ENCODE results near the gene KCTD17. TPM values are rescaled to one million over a fixed set of nuclear protein-coding genes. Genes with fewer than 3 reads are reported as not detected.

KCTD17 gene
- total RNA-seq, 2 donors from 2014 or later = 30.5 to 43.8 TPM

GRCh38 chr22:37054056-37054395, 2.5 kb downstream of the KCTD17 start:
- H3K36me3 Mint-ChIP-seq = no peaks in the 10 kb centered on the region
- DNase-seq (ENCODE audit: low spot score) = no peak
- H3K4me3 Mint-ChIP-seq = no peak overlapping the region
- peaks cover 5 to 11% of the 10 kb centered on the region in 2 donors for H3K4me1 Mint-ChIP-seq (ENCODE audit: low read depth in 2 of 2)
- ATAC-seq = no peak
- H3K27me3 Mint-ChIP-seq = no peaks in the 10 kb centered on the region
- no peaks in the 10 kb centered on the region for H3K9me3 Mint-ChIP-seq
- H3K27ac Mint-ChIP-seq = no peak overlapping the region

GRCh38 chr22:37054600-37055365, 3.2 kb downstream of the KCTD17 start:
- Mint-ChIP-seq H3K27ac (no peak overlapping the region), H3K36me3 (no peaks in the 10 kb centered on the region)

GRCh38 chr22:37056246-37056645, 4.7 kb downstream of the KCTD17 start:
- DNase-seq (ENCODE audit: low spot score) (no peak), ATAC-seq (no peak)
- Mint-ChIP-seq H3K4me1 (ENCODE audit: low read depth in 2 of 2) (peaks cover 5 to 11% of the 10 kb centered on the region in 2 donors), H3K27ac (no peak overlapping the region), H3K4me3 (no peak overlapping the region), H3K36me3 (no peaks in the 10 kb centered on the region), H3K27me3 (no peaks in the 10 kb centered on the region), H3K9me3 (no peaks in the 10 kb centered on the region)

More at GRCh38 chr22:37054600-37055365, 3.2 kb downstream of the KCTD17 start:
- peaks cover 5 to 11% of the 10 kb centered on the region in 2 donors for H3K4me1 Mint-ChIP-seq (ENCODE audit: low read depth in 2 of 2)
- no peaks in the 10 kb centered on the region for H3K9me3 Mint-ChIP-seq
- no peak for ATAC-seq
- H3K27me3 Mint-ChIP-seq = no peaks in the 10 kb centered on the region
- H3K4me3 Mint-ChIP-seq = no peak overlapping the region
- no peak for DNase-seq (ENCODE audit: low spot score)

GRCh38 chr22:37057226-37057625, 5.7 kb downstream of the KCTD17 start:
- ATAC-seq = no peak
- H3K9me3 Mint-ChIP-seq = no peaks in the 10 kb centered on the region
- no peak overlapping the region for H3K4me3 Mint-ChIP-seq
- no peak for DNase-seq (ENCODE audit: low spot score)
- no peaks in the 10 kb centered on the region for H3K36me3 Mint-ChIP-seq
- H3K27me3 Mint-ChIP-seq = no peaks in the 10 kb centered on the region
- H3K4me1 Mint-ChIP-seq (ENCODE audit: low read depth in 2 of 2) = peaks cover 4 to 11% of the 10 kb centered on the region in 2 donors
- H3K27ac Mint-ChIP-seq = no peak overlapping the region

- H3K36me3 Mint-ChIP-seq = no peaks in the 10 kb centered on the region
- H3K9me3 Mint-ChIP-seq = no peaks in the 10 kb centered on the region
- no peak overlapping the region for H3K4me3 Mint-ChIP-seq
- peaks cover 0 to 4% of the 10 kb centered on the region in 2 donors for H3K4me1 Mint-ChIP-seq (ENCODE audit: low read depth in 2 of 2)
- no peak overlapping the region for H3K27ac Mint-ChIP-seq
- no peak for DNase-seq (ENCODE audit: low spot score)
- H3K27me3 Mint-ChIP-seq = no peaks in the 10 kb centered on the region
- ATAC-seq = no peak
Observed at GRCh38 chr22:37057796-37058510, 6.4 kb downstream of the KCTD17 start.

- DNase-seq (ENCODE audit: low spot score) = no peak
- no peak overlapping the region for H3K27ac Mint-ChIP-seq
- no peak for ATAC-seq
- no peaks in the 10 kb centered on the region for H3K4me1 Mint-ChIP-seq (ENCODE audit: low read depth in 2 of 2)
- no peaks in the 10 kb centered on the region for H3K36me3 Mint-ChIP-seq
- no peak overlapping the region for H3K4me3 Mint-ChIP-seq
- no peaks in the 10 kb centered on the region for H3K9me3 Mint-ChIP-seq
- no peaks in the 10 kb centered on the region for H3K27me3 Mint-ChIP-seq
Observed at GRCh38 chr22:37058917-37059701, 7.6 kb downstream of the KCTD17 start.

GRCh38 chr22:37059876-37060449, 8.4 kb downstream of the KCTD17 start:
- no peak overlapping the region for H3K27ac Mint-ChIP-seq
- H3K4me1 Mint-ChIP-seq (ENCODE audit: low read depth in 2 of 2) = no peaks in the 10 kb centered on the region

GRCh38 chr22:37060801-37061610, 9.5 kb downstream of the KCTD17 start:
- H3K4me3 Mint-ChIP-seq = no peak overlapping the region
- H3K9me3 Mint-ChIP-seq = no peaks in the 10 kb centered on the region
- DNase-seq (ENCODE audit: low spot score) (no peak), ATAC-seq (peak in 1 of 2 donors; percentile 61)
- no peaks in the 10 kb centered on the region for H3K36me3 Mint-ChIP-seq
- H3K27me3 Mint-ChIP-seq = no peaks in the 10 kb centered on the region
- no peaks in the 10 kb centered on the region for H3K4me1 Mint-ChIP-seq (ENCODE audit: low read depth in 2 of 2)
- H3K27ac Mint-ChIP-seq = no peak overlapping the region

More at GRCh38 chr22:37059876-37060449, 8.4 kb downstream of the KCTD17 start:
- DNase-seq (ENCODE audit: low spot score) = no peak
- Mint-ChIP-seq H3K36me3 (no peaks in the 10 kb centered on the region), H3K27me3 (no peaks in the 10 kb centered on the region), H3K4me3 (no peak overlapping the region), H3K9me3 (no peaks in the 10 kb centered on the region)
- ATAC-seq = peak in 1 of 2 donors; percentile 44

- H3K4me3 Mint-ChIP-seq = no peak overlapping the region
- no peak for DNase-seq (ENCODE audit: low spot score)
- no peaks in the 10 kb centered on the region for H3K9me3 Mint-ChIP-seq
- no peak for ATAC-seq
- H3K4me1 Mint-ChIP-seq (ENCODE audit: low read depth in 2 of 2) = no peaks in the 10 kb centered on the region
- no peaks in the 10 kb centered on the region for H3K36me3 Mint-ChIP-seq
- H3K27me3 Mint-ChIP-seq = no peaks in the 10 kb centered on the region
- no peak overlapping the region for H3K27ac Mint-ChIP-seq
Observed at GRCh38 chr22:37061611-37062375, 10.3 kb downstream of the KCTD17 start.

- ATAC-seq (no peak), DNase-seq (ENCODE audit: low spot score) (no peak)
- no peak overlapping the region for H3K4me3 Mint-ChIP-seq
- no peaks in the 10 kb centered on the region for H3K36me3 Mint-ChIP-seq
- no peaks in the 10 kb centered on the region for H3K9me3 Mint-ChIP-seq
- H3K4me1 Mint-ChIP-seq (ENCODE audit: low read depth in 2 of 2) = no peaks in the 10 kb centered on the region
- H3K27ac Mint-ChIP-seq = no peak overlapping the region
- no peaks in the 10 kb centered on the region for H3K27me3 Mint-ChIP-seq
Observed at GRCh38 chr22:37062376-37062675, 10.8 kb downstream of the KCTD17 start.

- H3K4me3 Mint-ChIP-seq = no peak overlapping the region
Observed at GRCh38 chr22:37062702-37063381, 11.3 kb downstream of the KCTD17 start.

More at GRCh38 chr22:37062702-37063381, 11.3 kb downstream of the KCTD17 start:
- Mint-ChIP-seq H3K27me3 (peaks cover 2 to 3% of the 10 kb centered on the region in 2 donors), H3K27ac (no peak overlapping the region), H3K9me3 (no peaks in the 10 kb centered on the region), H3K36me3 (no peaks in the 10 kb centered on the region), H3K4me1 (ENCODE audit: low read depth in 2 of 2) (no peaks in the 10 kb centered on the region)
- DNase-seq (ENCODE audit: low spot score) (no peak), ATAC-seq (no peak)
